Activated CD4-positive, alpha-beta memory T cell treated with anti-CD3 and anti-CD28 coated beads, Interleukin-2, amount 10 ng/mL, durations not matched to agents 7 days and 5 days (primary cell): ENCODE measurements around the gene LIX1. TPM values are rescaled to one million over a fixed set of nuclear protein-coding genes. Genes with fewer than 3 reads are reported as not detected.
"Not testable (repeated sequence)": the region's sequence is repeated elsewhere in the genome, so short reads cannot be mapped to it uniquely, and the experiment has no call there.

Experiments
- CTCF ChIA-PET: fragments of 350-600 bp; sonication (Branson Sonifier 250); formaldehyde crosslinking; loops from one replicate; lab custom pipeline; 2021; ENCODE audit warnings: antibody characterized with exemption, inconsistent platforms; lab: Charles Lee
- POLR2A ChIA-PET: fragments of 350-600 bp; sonication (Branson Sonifier 250); formaldehyde crosslinking; loops from one replicate; lab custom pipeline; 2021; ENCODE audit warnings: antibody characterized with exemption; lab: Charles Lee
- DNase-seq: peaks from one replicate; pipeline ENCODE4 v3.0.0-alpha.2; 2020
- H3K27ac Mint-ChIP-seq: one replicate; pipeline ENCODE4 v1.8.0; 2021; ENCODE audit warnings: mild to moderate bottlenecking, mixed read lengths
- H3K27me3 Mint-ChIP-seq: one replicate; pipeline ENCODE4 v1.8.0; 2021; ENCODE audit warnings: mixed read lengths
- H3K36me3 Mint-ChIP-seq: one replicate; pipeline ENCODE4 v1.8.0; 2021; ENCODE audit warnings: low read depth, mixed read lengths
- H3K4me1 Mint-ChIP-seq: one replicate; pipeline ENCODE4 v1.8.0; 2021; ENCODE audit warnings: mixed read lengths
- H3K4me3 Mint-ChIP-seq: one replicate; pipeline ENCODE4 v1.8.0; 2021; ENCODE audit warnings: mild to moderate bottlenecking, mixed read lengths
- H3K9me3 Mint-ChIP-seq: one replicate; pipeline ENCODE4 v1.8.0; 2021; ENCODE audit warnings: mixed read lengths
- total RNA-seq, 2 experiments: library from RNA; stranded (reverse); gene quantifications; one replicate each; pipeline ENCODE4 v1.2.3, GENCODE V29; 2021

The LIX1 gene
- total RNA-seq, 2 experiments from 2014 or later = not detected

GRCh38 chr5:97084782-97085458, 57.5 kb downstream of the LIX1 start:
- CTCF ChIA-PET = interaction anchor here (1.3 kb wide), 1 partner anchor 17 kb away, joined by 3 read pairs; no protein-coding TSS in a partner anchor
- H3K9me3 Mint-ChIP-seq, POLR2A ChIA-PET, H3K27ac Mint-ChIP-seq, H3K4me3 Mint-ChIP-seq, H3K36me3 Mint-ChIP-seq, H3K4me1 Mint-ChIP-seq, DNase-seq: not testable (repeated sequence)
- H3K27me3 Mint-ChIP-seq = peaks cover 32% of the 10 kb centered on the region

- CTCF ChIA-PET = interaction anchor here (1.2 kb wide), 1 partner anchor 63 kb away, joined by 3 read pairs; the partner anchor contains the start of gene LIX1
- no peak for DNase-seq
- no peaks in the 10 kb centered on the region for H3K36me3 Mint-ChIP-seq
- POLR2A ChIA-PET = no interaction called here
- peaks cover 9% of the 10 kb centered on the region for H3K4me1 Mint-ChIP-seq
- peaks cover 2% of the 10 kb centered on the region for H3K9me3 Mint-ChIP-seq
- H3K27me3 Mint-ChIP-seq = peaks cover 22% of the 10 kb centered on the region
- H3K27ac Mint-ChIP-seq = no peak overlapping the region
- H3K4me3 Mint-ChIP-seq = no peak overlapping the region
These were observed 63.3 kb downstream of the LIX1 start for GRCh38 chr5:97078958-97079743.

- H3K27me3 Mint-ChIP-seq = peaks cover 14% of the 10 kb centered on the region
These were observed 65.2 kb downstream of the LIX1 start for GRCh38 chr5:97077246-97077645.

GRCh38 chr5:97076098-97076497, 66.3 kb downstream of the LIX1 start:
- ChIA-PET POLR2A (no interaction called here), CTCF (interaction anchor here (1.2 kb wide), 1 partner anchor 207 kb away, joined by 3 read pairs; no protein-coding TSS in a partner anchor)
- Mint-ChIP-seq H3K4me3 (no peak overlapping the region), H3K36me3 (no peaks in the 10 kb centered on the region), H3K9me3 (no peaks in the 10 kb centered on the region), H3K4me1 (peaks cover 2% of the 10 kb centered on the region), H3K27me3 (peaks cover 14% of the 10 kb centered on the region), H3K27ac (no peak overlapping the region)
- DNase-seq = no peak

More at GRCh38 chr5:97077246-97077645, 65.2 kb downstream of the LIX1 start:
- CTCF ChIA-PET = no interaction called here
- no peaks in the 10 kb centered on the region for H3K36me3 Mint-ChIP-seq
- H3K27ac Mint-ChIP-seq = no peak overlapping the region
- no peak overlapping the region for H3K4me3 Mint-ChIP-seq
- no peaks in the 10 kb centered on the region for H3K9me3 Mint-ChIP-seq
- peaks cover 8% of the 10 kb centered on the region for H3K4me1 Mint-ChIP-seq
- POLR2A ChIA-PET = no interaction called here
- no peak for DNase-seq

GRCh38 chr5:97075649-97076048, 66.8 kb downstream of the LIX1 start:
- Mint-ChIP-seq H3K4me3 (no peak overlapping the region), H3K4me1 (no peaks in the 10 kb centered on the region), H3K36me3 (no peaks in the 10 kb centered on the region), H3K9me3 (no peaks in the 10 kb centered on the region), H3K27ac (no peak overlapping the region), H3K27me3 (peaks cover 12% of the 10 kb centered on the region)
- ChIA-PET POLR2A (interaction anchor here (1.2 kb wide), 1 partner anchor 19 kb away, joined by 3 read pairs; no protein-coding TSS in a partner anchor), CTCF (interaction anchor here (1.2 kb wide), 1 partner anchor 206 kb away, joined by 3 read pairs; no protein-coding TSS in a partner anchor)
- no peak for DNase-seq

GRCh38 chr5:97074859-97075489, 67.4 kb downstream of the LIX1 start:
- H3K9me3 Mint-ChIP-seq = no peaks in the 10 kb centered on the region
- CTCF ChIA-PET = interaction anchor here (1.2 kb wide), 1 partner anchor 206 kb away, joined by 3 read pairs; no protein-coding TSS in a partner anchor

GRCh38 chr5:97073420-97073819, 69.0 kb downstream of the LIX1 start:
- ChIA-PET CTCF (no interaction called here), POLR2A (no interaction called here)
- Mint-ChIP-seq H3K4me3 (no peak overlapping the region), H3K36me3 (no peaks in the 10 kb centered on the region), H3K4me1 (no peaks in the 10 kb centered on the region), H3K9me3 (no peaks in the 10 kb centered on the region), H3K27ac (no peak overlapping the region), H3K27me3 (peaks cover 5% of the 10 kb centered on the region)
- no peak for DNase-seq

More at GRCh38 chr5:97074859-97075489, 67.4 kb downstream of the LIX1 start:
- Mint-ChIP-seq H3K36me3 (no peaks in the 10 kb centered on the region), H3K27me3 (peaks cover 13% of the 10 kb centered on the region), H3K4me3 (no peak overlapping the region), H3K4me1 (no peaks in the 10 kb centered on the region), H3K27ac (no peak overlapping the region)
- POLR2A ChIA-PET = interaction anchor here (1.2 kb wide), 1 partner anchor 20 kb away, joined by 3 read pairs; no protein-coding TSS in a partner anchor
- DNase-seq = no peak

- no peaks in the 10 kb centered on the region for H3K9me3 Mint-ChIP-seq
- H3K4me3 Mint-ChIP-seq = no peak overlapping the region
- no peak for DNase-seq
- no peaks in the 10 kb centered on the region for H3K4me1 Mint-ChIP-seq
- ChIA-PET CTCF (no interaction called here), POLR2A (no interaction called here)
- H3K27ac Mint-ChIP-seq = no peak overlapping the region
- H3K36me3 Mint-ChIP-seq = no peaks in the 10 kb centered on the region
- peaks cover 6% of the 10 kb centered on the region for H3K27me3 Mint-ChIP-seq
These were observed 69.7 kb downstream of the LIX1 start for GRCh38 chr5:97072696-97073095.

GRCh38 chr5:97071993-97072392, 70.4 kb downstream of the LIX1 start:
- no peaks in the 10 kb centered on the region for H3K36me3 Mint-ChIP-seq

GRCh38 chr5:97071101-97071500, 71.3 kb downstream of the LIX1 start:
- POLR2A ChIA-PET = no interaction called here
- no peak overlapping the region for H3K27ac Mint-ChIP-seq
- H3K9me3 Mint-ChIP-seq = no peaks in the 10 kb centered on the region
- H3K27me3 Mint-ChIP-seq = peaks cover 8% of the 10 kb centered on the region
- CTCF ChIA-PET = no interaction called here
- no peak overlapping the region for H3K4me3 Mint-ChIP-seq
- DNase-seq = no peak
- no peaks in the 10 kb centered on the region for H3K4me1 Mint-ChIP-seq
- no peaks in the 10 kb centered on the region for H3K36me3 Mint-ChIP-seq

More at GRCh38 chr5:97071993-97072392, 70.4 kb downstream of the LIX1 start:
- no peaks in the 10 kb centered on the region for H3K4me1 Mint-ChIP-seq
- no peaks in the 10 kb centered on the region for H3K9me3 Mint-ChIP-seq
- POLR2A ChIA-PET = no interaction called here
- peaks cover 6% of the 10 kb centered on the region for H3K27me3 Mint-ChIP-seq
- no peak overlapping the region for H3K27ac Mint-ChIP-seq
- no peak overlapping the region for H3K4me3 Mint-ChIP-seq
- CTCF ChIA-PET = interaction anchor here (0.6 kb wide), 1 partner anchor 75 kb away, joined by 3 read pairs; no protein-coding TSS in a partner anchor
- no peak for DNase-seq

GRCh38 chr5:97070234-97070633, 72.2 kb downstream of the LIX1 start:
- CTCF ChIA-PET = interaction anchor here (1.1 kb wide), 1 partner anchor 73 kb away, joined by 3 read pairs; no protein-coding TSS in a partner anchor
- POLR2A ChIA-PET = no interaction called here
- no peak for DNase-seq
- Mint-ChIP-seq H3K4me3 (no peak overlapping the region), H3K36me3 (no peaks in the 10 kb centered on the region), H3K27me3 (peaks cover 12% of the 10 kb centered on the region), H3K4me1 (no peaks in the 10 kb centered on the region), H3K27ac (no peak overlapping the region), H3K9me3 (no peaks in the 10 kb centered on the region)

- Mint-ChIP-seq H3K36me3 (no peaks in the 10 kb centered on the region), H3K27me3 (peaks cover 14% of the 10 kb centered on the region), H3K4me3 (no peak overlapping the region), H3K4me1 (no peaks in the 10 kb centered on the region), H3K9me3 (no peaks in the 10 kb centered on the region), H3K27ac (no peak overlapping the region)
- CTCF ChIA-PET = interaction anchor here (1.0 kb wide), 1 partner anchor 17 kb away, joined by 3 read pairs; no protein-coding TSS in a partner anchor
- no peak for DNase-seq
- POLR2A ChIA-PET = no interaction called here
These were observed 75.0 kb downstream of the LIX1 start for GRCh38 chr5:97067296-97067850.
